Adrenal gland (tissue), 5 donors: ENCODE data around the gene CFAP97D1.

Experiments used
- CTCF ChIP-seq, 6 experiments: fragments of 450-650 bp in 4 of 6; fragments of 200-600 bp in 2 of 6; sonication (generic) in 1 of 6; IDR thresholded peaks; 1 replicate in 5 of 6; 2 replicates in 1 of 6; pipeline versions ENCODE4 v1.5.1 to v1.8.0; 2016 to 2021; ENCODE audit warnings: antibody characterized with exemption in 6 of 6, mild to moderate bottlenecking in 2 of 6, moderate library complexity in 1 of 6
- POLR2A ChIP-seq, 2 donors: fragments of 450-650 bp; IDR thresholded peaks; one replicate each; pipeline ENCODE4 v1.6.1; 2017; ENCODE audit warnings: antibody characterized with exemption in 2 of 2, mild to moderate bottlenecking in 2 of 2, moderate library complexity in 1 of 2
- donor health status: DM: no; HTN: no; CAD: no.

GRCh38 chr17:43826206-43826605, 46.0 kb downstream of the CFAP97D1 start:
- TF ChIP-seq POLR2A (IDR thresholded peaks at IDR 0.05) (no peak), CTCF (IDR thresholded peaks at IDR 0.05) (no peak)
